ENCODE measurements around the gene GPC6.

DNA sequence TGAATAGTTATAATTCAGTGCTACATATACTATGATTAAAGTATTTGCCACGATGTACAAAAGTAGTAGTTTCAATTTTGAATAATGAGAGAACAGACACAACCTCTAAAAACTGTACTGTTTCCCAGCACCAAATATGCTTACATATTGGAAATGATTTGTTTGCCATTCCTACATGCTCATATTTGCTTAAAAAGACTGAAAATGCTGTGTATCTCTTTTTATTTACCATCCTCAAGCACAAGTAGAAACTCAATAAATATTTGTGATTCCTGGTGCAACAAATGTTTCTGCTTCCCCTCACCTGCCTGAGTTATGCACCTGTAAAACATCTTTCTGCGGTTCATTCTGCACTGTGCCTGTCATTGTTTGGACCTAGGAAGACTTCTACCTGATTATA, 740.7 kb downstream of the GPC6 start:
- TF ChIP-seq, protein P1, sequence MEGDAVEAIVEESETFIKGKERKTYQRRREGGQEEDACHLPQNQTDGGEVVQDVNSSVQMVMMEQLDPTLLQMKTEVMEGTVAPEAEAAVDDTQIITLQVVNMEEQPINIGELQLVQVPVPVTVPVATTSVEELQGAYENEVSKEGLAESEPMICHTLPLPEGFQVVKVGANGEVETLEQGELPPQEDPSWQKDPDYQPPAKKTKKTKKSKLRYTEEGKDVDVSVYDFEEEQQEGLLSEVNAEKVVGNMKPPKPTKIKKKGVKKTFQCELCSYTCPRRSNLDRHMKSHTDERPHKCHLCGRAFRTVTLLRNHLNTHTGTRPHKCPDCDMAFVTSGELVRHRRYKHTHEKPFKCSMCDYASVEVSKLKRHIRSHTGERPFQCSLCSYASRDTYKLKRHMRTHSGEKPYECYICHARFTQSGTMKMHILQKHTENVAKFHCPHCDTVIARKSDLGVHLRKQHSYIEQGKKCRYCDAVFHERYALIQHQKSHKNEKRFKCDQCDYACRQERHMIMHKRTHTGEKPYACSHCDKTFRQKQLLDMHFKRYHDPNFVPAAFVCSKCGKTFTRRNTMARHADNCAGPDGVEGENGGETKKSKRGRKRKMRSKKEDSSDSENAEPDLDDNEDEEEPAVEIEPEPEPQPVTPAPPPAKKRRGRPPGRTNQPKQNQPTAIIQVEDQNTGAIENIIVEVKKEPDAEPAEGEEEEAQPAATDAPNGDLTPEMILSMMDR (IDR thresholded peaks at IDR 0.05): no peak
- TF ChIP-seq POLR2A (IDR thresholded peaks at IDR 0.05): no peak
